Fibroblast of skin of back (primary cell): ENCODE data around the gene THOC6.
"Not testable (repeated sequence)": the region's sequence is repeated elsewhere in the genome, so short reads cannot be mapped to it uniquely, and the experiment has no call there.

Experiments
- DNase-seq: peaks from one replicate; pipeline ENCODE4 v3.0.0-alpha.2; 2013

Gene THOC6

DNA sequence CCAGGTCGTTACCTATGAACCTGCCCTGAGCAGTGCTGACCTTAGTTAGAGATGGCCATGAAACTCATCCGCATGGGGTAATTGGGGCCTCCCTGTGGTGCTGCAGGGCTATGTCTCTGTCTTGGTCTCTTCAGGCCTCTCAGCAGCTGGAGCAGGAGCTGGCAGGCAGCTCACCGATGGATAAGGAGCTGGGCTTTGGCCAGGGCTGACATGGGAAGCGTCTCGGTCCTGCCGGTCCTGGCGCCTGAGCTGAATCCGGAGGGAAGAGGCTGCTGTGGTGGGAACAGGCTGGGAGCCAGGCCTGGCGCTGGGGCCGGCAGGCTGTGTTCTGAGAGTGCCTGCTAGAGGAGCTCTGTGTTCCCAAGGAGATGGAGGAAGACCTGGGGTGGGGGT lies 51.7 kb downstream of the THOC6 start:
- no peak for DNase-seq

DNA sequence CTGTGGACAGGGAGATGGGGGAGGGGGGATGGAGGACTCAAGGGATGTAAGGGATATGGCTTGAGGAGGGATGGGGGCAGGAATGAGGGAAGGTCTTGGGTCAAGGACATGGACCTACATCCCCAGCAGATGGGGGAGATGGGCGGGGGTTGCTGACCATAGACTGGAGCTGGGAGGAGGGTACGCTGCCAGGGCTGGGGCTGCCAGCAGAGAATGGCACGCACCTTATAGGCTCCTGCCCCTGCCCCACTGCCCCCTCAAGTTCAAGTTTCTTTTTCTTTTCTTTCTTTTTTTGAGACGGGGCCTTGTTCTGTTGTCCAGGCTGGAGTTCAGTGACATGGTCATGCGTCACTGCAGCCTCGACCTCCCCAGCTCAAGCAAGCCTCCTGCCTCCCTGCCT lies 52.1 kb downstream of the THOC6 start:
- not testable (repeated sequence) for DNase-seq

DNA sequence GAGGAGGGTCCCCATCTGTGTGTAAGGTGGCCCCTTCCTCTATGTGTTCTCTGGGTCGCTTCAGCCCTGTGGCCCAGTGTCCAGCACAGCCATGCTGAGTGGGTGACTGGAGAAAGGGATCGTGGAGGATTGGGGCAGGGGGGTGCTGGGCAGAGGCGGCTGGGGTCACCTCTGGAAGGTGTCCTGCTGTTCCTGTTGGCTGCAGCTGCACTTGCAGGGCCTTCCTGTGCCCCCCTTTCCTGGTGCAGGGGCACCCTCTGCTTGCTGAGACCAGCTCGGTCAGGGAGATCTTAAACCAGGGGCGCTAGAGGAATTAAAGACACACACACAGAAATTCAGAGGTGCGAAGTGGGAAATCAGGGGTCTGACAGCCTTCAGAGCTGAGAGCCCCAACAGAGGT lies 52.7 kb downstream of the THOC6 start:
- DNase-seq, result no peak
